Ammon's horn (tissue), 1 donor: ENCODE measurements around the gene SLC1A2.

Experiments used
- DNase-seq: peaks from one replicate; pipeline ENCODE4 v3.0.0-alpha.2; 2016; ENCODE audit warnings: low spot score

Gene SLC1A2

GRCh38 chr11:35419184-35419829, at the start of gene SLC1A2:
TSS of gene SLC1A2 (minus strand) at chr11:35419558. CDS start at chr11:35418966, 592 bp downstream.
- peak; percentile 77 for DNase-seq

- no peak for DNase-seq
Measured at GRCh38 chr11:35466058-35466457, 46.7 kb upstream of the SLC1A2 start.

GRCh38 chr11:35464308-35464707, 45.0 kb upstream of the SLC1A2 start:
- DNase-seq = peak; percentile 43

- peak; percentile 70 for DNase-seq
Measured at GRCh38 chr11:35463331-35463751, 44.0 kb upstream of the SLC1A2 start.

- no peak for DNase-seq
Measured at GRCh38 chr11:35461917-35462538, 42.7 kb upstream of the SLC1A2 start.

- no peak for DNase-seq
Measured at GRCh38 chr11:35459489-35459888, 40.1 kb upstream of the SLC1A2 start.

GRCh38 chr11:35458846-35459245, 39.5 kb upstream of the SLC1A2 start:
- peak; percentile 28 for DNase-seq

DNA sequence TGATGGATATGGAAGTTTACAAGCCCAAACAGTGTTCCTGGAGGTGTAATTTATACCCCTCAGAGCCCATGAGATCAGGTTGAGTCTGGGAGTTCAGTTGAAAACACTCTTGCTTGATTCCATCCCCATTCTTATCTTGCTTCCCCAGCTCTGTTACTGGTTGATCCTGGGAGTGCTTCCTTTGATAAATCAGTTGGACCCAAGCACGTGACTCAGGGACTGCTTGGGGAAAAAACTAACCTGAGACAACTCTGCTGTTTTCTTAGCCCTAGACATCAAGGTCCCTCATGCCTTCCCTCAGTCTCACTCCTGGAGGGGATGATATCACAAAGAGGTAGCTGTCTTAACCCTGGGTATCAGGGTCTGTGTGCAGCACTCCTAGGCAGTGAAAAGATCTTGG, 35.0 kb upstream of the SLC1A2 start:
- no peak for DNase-seq

DNA sequence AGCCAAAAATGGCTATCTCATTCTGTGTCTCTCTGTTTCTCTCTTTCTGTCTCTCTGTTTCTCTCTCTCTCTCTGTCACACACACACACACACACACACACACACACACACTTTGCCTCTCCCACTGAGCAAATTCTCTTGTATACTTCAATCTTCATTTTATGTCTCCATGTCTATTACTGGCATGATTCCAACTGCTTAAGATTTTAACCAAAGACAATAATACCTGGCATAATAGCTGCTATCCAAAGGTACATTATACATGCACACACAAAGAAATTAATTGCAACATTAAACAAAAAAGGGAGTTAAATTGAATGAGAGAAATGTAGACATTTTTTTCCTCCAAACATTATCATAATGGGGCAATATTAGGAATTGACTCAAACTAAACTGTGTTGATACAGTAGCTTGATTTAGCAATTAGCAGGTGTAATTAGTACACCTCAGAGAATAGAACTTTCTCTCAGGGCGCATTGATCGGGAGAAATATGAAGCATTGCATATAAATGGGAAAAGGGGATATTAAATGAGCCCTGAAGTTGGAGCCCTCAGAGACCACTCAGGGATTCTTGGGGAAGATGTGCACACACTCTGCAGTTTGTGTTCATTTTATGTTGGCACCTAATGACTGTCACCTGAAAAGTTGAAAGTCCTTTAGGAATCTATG, 17.4 kb upstream of the SLC1A2 start:
- no peak for DNase-seq

DNA sequence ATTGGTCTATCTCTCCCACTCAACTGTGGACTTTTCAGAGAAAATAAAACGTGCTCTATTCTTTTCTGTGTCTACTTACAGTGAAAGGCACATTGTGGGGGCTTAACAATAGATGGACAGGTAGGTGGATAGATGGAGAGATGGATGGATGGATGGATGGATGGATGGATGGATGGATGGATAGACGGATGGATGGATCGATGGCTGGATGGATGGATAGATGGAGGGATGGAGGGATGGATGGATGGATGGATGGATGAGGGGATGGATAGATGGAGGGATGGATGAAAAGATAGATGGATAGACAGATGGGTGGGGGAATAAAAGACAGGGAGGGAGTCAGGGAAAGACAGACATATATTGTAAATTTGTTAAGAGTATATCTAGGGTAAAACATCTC, 14.2 kb upstream of the SLC1A2 start:
- DNase-seq = no peak

GRCh38 chr11:35432464-35432863, 13.1 kb upstream of the SLC1A2 start:
- no peak for DNase-seq

- peak; percentile 71 for DNase-seq
Measured at GRCh38 chr11:35427071-35427470, 7.7 kb upstream of the SLC1A2 start.

GRCh38 chr11:35426351-35426750, 7.0 kb upstream of the SLC1A2 start:
- DNase-seq = no peak

- DNase-seq = no peak
Measured at GRCh38 chr11:35425603-35426212, 6.3 kb upstream of the SLC1A2 start.

DNA sequence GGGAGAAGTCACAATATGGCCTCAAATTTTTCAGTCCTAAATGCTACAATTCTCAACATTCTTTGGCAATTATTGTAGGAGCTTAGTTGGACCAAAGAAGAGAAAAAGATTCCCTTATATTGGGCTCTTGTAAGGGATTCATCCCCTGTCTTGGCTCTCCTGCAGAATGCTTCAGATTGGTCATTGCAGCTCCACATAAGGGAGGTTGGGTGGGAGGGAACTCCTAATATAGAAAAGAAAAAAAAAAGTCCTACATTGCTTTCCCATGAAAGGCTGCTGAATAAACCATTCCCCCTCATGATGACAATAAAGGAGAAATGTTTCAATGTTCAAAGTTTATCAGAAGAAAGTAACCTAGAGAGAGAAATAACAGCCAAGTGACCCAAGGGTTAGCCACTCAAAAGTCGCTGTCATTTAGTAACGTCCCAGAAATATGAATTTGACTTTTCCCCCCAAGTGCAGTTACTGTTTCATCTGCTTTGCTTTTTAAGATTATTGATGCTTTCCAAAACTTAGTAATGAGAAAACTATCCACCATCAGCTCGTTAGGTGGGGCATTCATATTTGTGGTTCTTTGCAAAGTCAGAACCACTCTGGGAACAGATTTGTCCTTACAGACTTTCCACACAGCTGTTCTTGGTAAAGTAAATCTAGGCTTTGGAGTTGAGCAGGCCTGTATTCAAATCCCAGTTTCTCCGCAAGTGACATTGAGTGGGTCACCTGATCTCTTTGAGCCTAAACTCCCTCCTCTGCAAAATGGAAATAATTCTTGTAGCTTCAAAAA, 5.0 kb upstream of the SLC1A2 start:
- DNase-seq = no peak

DNA sequence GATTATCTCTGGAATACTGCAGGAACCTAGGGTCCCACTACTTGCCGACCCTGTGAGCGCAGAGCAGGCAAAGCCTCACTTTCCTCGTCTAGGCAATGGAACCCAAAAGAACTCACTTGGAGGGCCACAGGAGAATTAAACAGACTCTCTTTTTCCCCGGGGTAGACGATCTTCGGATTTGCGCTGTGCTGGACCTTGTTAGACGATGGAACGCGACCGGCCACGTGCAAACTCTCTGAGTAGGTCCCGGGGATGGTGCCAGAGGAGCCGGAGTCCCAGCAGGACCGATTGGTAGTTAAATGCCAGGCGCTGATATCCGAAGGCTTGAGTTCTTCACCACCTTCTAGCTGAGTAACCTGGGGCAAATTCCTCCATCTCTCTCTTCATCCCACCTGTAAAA, 1.0 kb upstream of the SLC1A2 start:
- DNase-seq = peak; percentile 31

DNA sequence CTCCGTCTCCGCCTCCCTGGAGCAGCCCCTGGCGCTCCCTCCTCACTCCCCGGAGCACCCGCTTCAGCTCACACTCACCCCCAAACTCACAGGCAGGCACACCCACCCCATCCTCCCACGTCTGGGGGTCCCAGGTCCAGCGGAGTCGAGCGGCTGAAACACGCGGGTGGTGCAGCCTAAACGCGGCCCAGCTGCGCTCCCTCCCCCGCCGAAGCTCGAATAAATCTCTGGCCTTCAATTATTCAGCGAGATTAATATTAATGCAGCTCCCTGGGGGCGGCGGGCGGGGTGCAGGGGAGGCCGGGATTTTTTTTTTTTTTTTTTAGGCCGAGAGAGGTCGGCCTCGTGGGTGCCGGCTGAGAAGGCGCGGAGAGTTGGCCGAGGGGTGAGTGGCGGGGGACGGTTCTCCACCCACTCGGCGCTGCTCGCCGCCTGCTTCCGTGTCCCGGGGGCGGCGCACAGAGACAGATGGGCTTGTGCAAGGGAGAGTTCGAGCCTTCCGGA, 524 bp upstream of the SLC1A2 start:
- peak; percentile 30 for DNase-seq

- DNase-seq = peak; percentile 28
Measured at GRCh38 chr11:35418282-35419183, 825 bp downstream of the SLC1A2 start.

GRCh38 chr11:35415487-35415886, 3.9 kb downstream of the SLC1A2 start:
- DNase-seq = no peak

DNA sequence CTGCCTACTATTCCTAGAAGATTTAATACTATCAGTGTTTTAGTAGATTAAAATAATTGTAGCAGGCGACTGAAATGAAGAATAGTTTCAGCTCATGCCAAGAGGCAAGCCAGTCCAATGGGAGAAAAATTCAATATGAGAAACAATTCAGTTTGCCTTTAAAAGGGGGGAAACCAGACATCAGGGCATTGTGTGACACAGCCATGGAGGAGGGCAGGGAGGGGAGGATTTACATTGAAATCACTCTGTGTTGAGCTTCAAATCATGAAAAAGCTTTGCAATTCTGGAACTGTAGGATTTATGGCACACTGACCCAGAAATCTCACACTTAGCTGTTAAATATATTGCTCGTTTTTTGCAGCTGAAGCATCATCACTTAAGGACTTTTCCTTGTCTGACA, 4.6 kb downstream of the SLC1A2 start:
- no peak for DNase-seq

- peak; percentile 21 for DNase-seq
Measured at GRCh38 chr11:35414311-35414710, 5.0 kb downstream of the SLC1A2 start.
